ENCODE measurements around the gene PPP2R5C.

- no peak for TF ChIP-seq POLR2AphosphoS5 (IDR thresholded peaks at IDR 0.05; ENCODE audit: low read depth, low read length)
- no peak; the same call in 1 of the 2 replicates for TF ChIP-seq POLR2A (IDR thresholded peaks at IDR 0.05; ENCODE audit: low read depth, low read length)
- TF ChIP-seq TAF1 (IDR thresholded peaks at IDR 0.05; ENCODE audit: low read depth, low read length), result no peak
- TF ChIP-seq POU2F2 (IDR thresholded peaks at IDR 0.05; ENCODE audit: low read depth, low read length), result no peak
These were observed 84.4 kb downstream of the PPP2R5C start for GRCh38 chr14:101845896-101846295.
